ENCODE data around the gene SIRPA. TPM values are rescaled to one million over a fixed set of nuclear protein-coding genes. Genes with fewer than 3 reads are reported as not detected.
A peak's percentile ranks its signal among the peaks of the same experiment; 100 is the strongest.

The SIRPA gene
- polyA plus RNA-seq, 4 donors: 11.4 to 40.8 (median 22.4) TPM

DNA sequence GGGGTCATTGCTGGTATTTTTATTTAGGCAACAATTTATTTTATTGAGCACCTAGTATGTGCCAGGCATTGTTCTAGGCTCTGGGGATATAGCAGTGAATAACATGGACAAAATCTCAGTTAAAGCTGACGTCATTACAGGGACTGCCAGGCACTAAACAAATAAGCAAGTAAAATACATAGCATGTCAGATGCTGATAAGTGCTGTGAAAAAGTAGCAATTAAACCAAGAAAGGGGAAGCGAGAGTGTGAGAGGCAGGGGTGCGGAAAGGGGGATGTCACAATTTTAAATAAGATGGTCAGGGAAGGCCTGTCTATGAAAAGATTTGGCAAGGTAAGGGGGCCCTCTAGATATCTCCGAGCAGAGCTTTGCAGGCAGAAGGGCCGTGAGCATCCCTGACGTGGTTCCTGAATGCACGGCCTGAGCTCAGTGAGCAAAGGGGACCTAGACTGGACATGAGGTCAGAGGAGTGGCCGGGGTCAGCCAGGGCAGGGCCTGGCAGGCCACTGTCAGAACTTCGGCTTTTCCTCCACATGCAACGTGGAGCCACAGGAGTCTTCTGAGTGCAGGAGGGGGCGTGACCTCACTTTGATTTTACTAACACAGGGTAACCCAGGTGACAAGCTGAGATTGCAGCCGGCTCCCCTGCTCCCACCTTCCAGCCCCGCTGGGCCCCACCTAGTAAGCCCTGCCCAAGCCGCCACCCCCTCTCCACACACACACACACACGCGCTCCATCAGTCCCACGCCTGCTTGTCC, 24.2 kb upstream of the SIRPA start:
- 26 to 45% (median 27%) methylated on average over 16 to 17 of the region's 17 CpGs for WGBS, 3 donors
- no peak for FAIRE-seq
- peak in 1 of 2 donors; percentile 79 for DNase-seq

DNA sequence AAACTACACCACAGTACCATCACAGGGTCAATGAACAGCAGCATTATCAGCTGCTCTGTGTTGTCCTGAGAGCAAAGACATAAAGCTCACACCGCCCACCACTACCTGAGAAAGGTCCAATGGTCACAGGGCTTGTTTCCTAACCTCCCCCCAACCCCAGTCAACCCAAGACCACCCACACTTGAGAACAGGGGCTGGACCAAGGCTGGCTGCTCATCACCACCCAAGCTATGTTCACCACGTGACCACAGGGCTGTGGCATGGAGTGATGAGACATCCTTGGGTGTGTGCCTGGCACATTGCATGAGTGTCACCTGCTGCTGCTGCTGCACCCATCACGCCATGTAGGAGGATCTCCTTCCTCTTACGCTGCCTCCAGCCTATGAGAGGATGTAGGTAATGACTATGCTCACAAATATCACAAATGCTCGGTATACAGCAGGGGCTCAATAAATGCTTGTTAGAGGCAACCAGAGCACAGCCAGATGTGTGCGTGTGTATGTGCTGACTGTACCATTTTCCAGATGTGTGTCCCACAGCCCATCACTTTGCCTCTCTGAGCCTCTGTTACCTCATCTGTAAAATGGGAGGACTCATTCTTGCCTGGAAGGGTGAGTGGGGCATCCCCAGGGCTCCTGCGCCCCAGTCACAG, 23.3 kb upstream of the SIRPA start:
- no peaks in the 10 kb centered on the region for H3K27me3 ChIP-seq (ENCODE audit: control insufficient read depth in 3 of 3, insufficient read depth in 3 of 3, low read length in 3 of 3)
- peaks cover 0 to 7% of the 10 kb centered on the region in 2 donors for H3K9me3 ChIP-seq (ENCODE audit: control insufficient read depth in 2 of 2, insufficient read depth in 1 of 2, low read depth in 1 of 2, low read length in 1 of 2)
- H3K27ac ChIP-seq (ENCODE audit: low read depth in 1 of 3, low read length in 2 of 3): peak overlapping the region in 2 of 3 donors; percentile 22 to 91
- no peak overlapping the region for H3K4me3 ChIP-seq (ENCODE audit: low read depth in 1 of 3, low read length in 3 of 3)
- H3K4me1 ChIP-seq (ENCODE audit: control insufficient read depth in 3 of 3, insufficient read depth in 2 of 3, low read depth in 1 of 3, low read length in 2 of 3): peaks cover 0 to 57% (median 21%) of the 10 kb centered on the region in 3 donors
- no peaks in the 10 kb centered on the region for H3K36me3 ChIP-seq (ENCODE audit: control insufficient read depth in 3 of 3, insufficient read depth in 2 of 3, low read depth in 1 of 3, low read length in 3 of 3)
- FAIRE-seq (no peak), DNase-seq (peak; percentile 49 to 74)
- 69 to 83% (median 72%) methylated on average over 7 of the region's 7 CpGs for WGBS, 3 donors

More for the DNA sequence above, 24.2 kb upstream of the SIRPA start:
- Histone ChIP-seq H3K4me3 (ENCODE audit: low read depth in 1 of 3, low read length in 3 of 3) (no peak overlapping the region), H3K27me3 (ENCODE audit: control insufficient read depth in 3 of 3, insufficient read depth in 3 of 3, low read length in 3 of 3) (no peaks in the 10 kb centered on the region), H3K9me3 (ENCODE audit: control insufficient read depth in 2 of 2, insufficient read depth in 1 of 2, low read depth in 1 of 2, low read length in 1 of 2) (peaks cover 0 to 7% of the 10 kb centered on the region in 2 donors), H3K36me3 (ENCODE audit: control insufficient read depth in 3 of 3, insufficient read depth in 2 of 3, low read depth in 1 of 3, low read length in 3 of 3) (no peaks in the 10 kb centered on the region), H3K4me1 (ENCODE audit: control insufficient read depth in 3 of 3, insufficient read depth in 2 of 3, low read depth in 1 of 3, low read length in 2 of 3) (peaks cover 0 to 50% (median 14%) of the 10 kb centered on the region in 3 donors), H3K27ac (ENCODE audit: low read depth in 1 of 3, low read length in 2 of 3) (peak overlapping the region in 2 of 3 donors; percentile 22 to 59)

DNA sequence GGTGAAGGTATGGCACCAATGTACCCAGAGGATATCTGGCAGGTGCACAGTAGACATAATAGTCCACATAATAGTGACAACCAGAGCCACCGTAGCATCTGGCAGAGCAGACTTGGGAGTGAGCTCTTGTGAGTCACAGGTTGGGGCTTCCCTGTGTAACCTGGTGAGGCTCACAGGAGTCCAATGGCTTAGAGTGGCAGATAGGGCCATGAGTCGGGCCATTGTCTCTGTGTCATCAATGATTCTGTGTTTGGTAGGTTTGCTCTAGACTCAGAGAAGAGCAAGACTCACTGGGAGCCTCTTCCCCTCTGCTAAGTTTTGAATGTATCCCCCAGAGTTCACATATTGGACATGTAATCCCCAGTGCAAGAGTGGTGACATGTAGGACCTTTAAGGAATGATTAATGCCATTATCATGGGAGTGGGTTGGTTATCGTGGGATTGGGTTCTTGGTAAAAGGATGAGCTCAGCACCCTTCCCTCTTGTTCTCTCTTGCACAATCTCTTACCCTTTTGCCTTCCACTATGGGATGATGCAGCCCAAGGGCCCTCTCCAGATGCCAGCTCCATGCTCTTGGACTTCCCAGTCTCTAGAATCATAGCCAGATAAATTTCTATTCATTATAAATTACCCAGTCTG, 22.6 kb upstream of the SIRPA start:
- DNase-seq (no peak), FAIRE-seq (no peak)
- Histone ChIP-seq H3K27ac (ENCODE audit: low read depth in 1 of 3, low read length in 2 of 3) (peak overlapping the region in 2 of 3 donors; percentile 16 to 91), H3K4me1 (ENCODE audit: control insufficient read depth in 3 of 3, insufficient read depth in 2 of 3, low read depth in 1 of 3, low read length in 2 of 3) (peaks cover 0 to 57% (median 21%) of the 10 kb centered on the region in 3 donors), H3K27me3 (ENCODE audit: control insufficient read depth in 3 of 3, insufficient read depth in 3 of 3, low read length in 3 of 3) (no peaks in the 10 kb centered on the region), H3K4me3 (ENCODE audit: low read depth in 1 of 3, low read length in 3 of 3) (no peak overlapping the region), H3K9me3 (ENCODE audit: control insufficient read depth in 2 of 2, insufficient read depth in 1 of 2, low read depth in 1 of 2, low read length in 1 of 2) (peaks cover 0 to 7% of the 10 kb centered on the region in 2 donors), H3K36me3 (ENCODE audit: control insufficient read depth in 3 of 3, insufficient read depth in 2 of 3, low read depth in 1 of 3, low read length in 3 of 3) (no peaks in the 10 kb centered on the region)
- 86 to 87% (median 86%) methylated on average over 3 of the region's 3 CpGs for WGBS, 3 donors

DNA sequence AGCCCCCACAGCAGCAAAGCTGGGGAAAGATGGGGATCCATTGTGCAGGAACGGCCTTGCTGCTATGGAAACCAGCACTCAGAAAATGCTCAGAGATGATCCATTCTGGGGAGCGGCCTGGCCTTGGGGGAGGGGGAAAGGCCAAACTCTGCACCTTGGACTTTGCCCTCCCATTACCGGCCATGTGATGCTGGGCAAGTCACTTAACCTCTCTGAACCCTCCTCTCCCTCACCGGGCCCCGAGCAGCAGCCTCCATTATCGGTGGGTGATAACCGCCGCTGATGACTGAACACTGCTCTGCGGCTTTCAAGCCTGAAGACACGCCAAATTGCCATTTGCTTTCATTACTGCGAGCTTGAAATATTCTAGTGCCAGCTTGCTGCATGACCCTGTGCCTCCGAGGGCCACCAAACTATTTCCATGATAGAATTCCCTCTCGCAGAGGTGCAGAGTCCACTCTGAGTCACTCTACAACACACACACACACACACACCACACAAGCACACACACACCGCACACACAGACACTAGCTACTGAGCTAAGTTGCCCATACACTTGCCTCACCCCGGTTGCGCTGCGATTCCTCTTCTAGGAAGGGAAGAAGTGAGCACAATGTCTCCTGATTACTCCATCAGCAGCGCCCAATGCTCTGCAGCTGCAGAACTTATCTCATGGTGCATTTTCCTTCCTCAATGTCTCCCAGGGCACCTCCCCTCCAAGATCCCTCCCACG, 20.6 kb upstream of the SIRPA start:
- peaks cover 0 to 56% (median 21%) of the 10 kb centered on the region in 3 donors for H3K4me1 ChIP-seq (ENCODE audit: control insufficient read depth in 3 of 3, insufficient read depth in 2 of 3, low read depth in 1 of 3, low read length in 2 of 3)
- H3K9me3 ChIP-seq (ENCODE audit: control insufficient read depth in 2 of 2, insufficient read depth in 1 of 2, low read depth in 1 of 2, low read length in 1 of 2): peaks cover 0 to 7% of the 10 kb centered on the region in 2 donors
- WGBS, 3 donors: 17 to 58% (median 31%) methylated on average over 19 of the region's 19 CpGs
- H3K27me3 ChIP-seq (ENCODE audit: control insufficient read depth in 3 of 3, insufficient read depth in 3 of 3, low read length in 3 of 3): no peaks in the 10 kb centered on the region
- no peaks in the 10 kb centered on the region for H3K36me3 ChIP-seq (ENCODE audit: control insufficient read depth in 3 of 3, insufficient read depth in 2 of 3, low read depth in 1 of 3, low read length in 3 of 3)
- no peak for FAIRE-seq
- H3K27ac ChIP-seq (ENCODE audit: low read depth in 1 of 3, low read length in 2 of 3): peak overlapping the region; percentile 58 to 91 (median 91)
- no peak overlapping the region for H3K4me3 ChIP-seq (ENCODE audit: low read depth in 1 of 3, low read length in 3 of 3)
- peak; percentile 92 to 95 for DNase-seq

DNA sequence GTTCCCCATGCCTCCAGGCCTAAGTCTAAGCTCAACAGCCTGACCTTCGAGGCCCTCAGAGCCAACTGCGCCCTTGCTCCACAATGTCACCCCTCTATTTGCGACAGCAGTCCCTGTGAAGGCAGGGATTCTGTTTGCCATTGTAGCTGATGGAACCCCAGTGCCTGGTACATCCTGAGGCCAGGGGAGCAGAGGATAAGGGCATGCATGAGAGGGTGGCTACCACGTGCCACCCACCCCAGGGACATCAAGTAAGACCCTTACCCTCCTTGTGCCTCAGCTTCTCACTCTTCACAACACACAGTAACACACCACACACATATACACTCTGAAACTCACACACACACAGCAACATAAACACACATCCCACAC, 20.0 kb upstream of the SIRPA start:
- no peaks in the 10 kb centered on the region for H3K36me3 ChIP-seq (ENCODE audit: control insufficient read depth in 3 of 3, insufficient read depth in 2 of 3, low read depth in 1 of 3, low read length in 3 of 3)
- peaks cover 0 to 7% of the 10 kb centered on the region in 2 donors for H3K9me3 ChIP-seq (ENCODE audit: control insufficient read depth in 2 of 2, insufficient read depth in 1 of 2, low read depth in 1 of 2, low read length in 1 of 2)
- WGBS, 3 donors: 41 to 70% (median 45%) methylated on average over 4 of the region's 4 CpGs
- DNase-seq (no peak), FAIRE-seq (no peak)
- H3K4me3 ChIP-seq (ENCODE audit: low read depth in 1 of 3, low read length in 3 of 3): no peak overlapping the region
- H3K4me1 ChIP-seq (ENCODE audit: control insufficient read depth in 3 of 3, insufficient read depth in 2 of 3, low read depth in 1 of 3, low read length in 2 of 3): peaks cover 0 to 54% (median 21%) of the 10 kb centered on the region in 3 donors
- peak overlapping the region; percentile 58 to 91 (median 91) for H3K27ac ChIP-seq (ENCODE audit: low read depth in 1 of 3, low read length in 2 of 3)
- no peaks in the 10 kb centered on the region for H3K27me3 ChIP-seq (ENCODE audit: control insufficient read depth in 3 of 3, insufficient read depth in 3 of 3, low read length in 3 of 3)

DNA sequence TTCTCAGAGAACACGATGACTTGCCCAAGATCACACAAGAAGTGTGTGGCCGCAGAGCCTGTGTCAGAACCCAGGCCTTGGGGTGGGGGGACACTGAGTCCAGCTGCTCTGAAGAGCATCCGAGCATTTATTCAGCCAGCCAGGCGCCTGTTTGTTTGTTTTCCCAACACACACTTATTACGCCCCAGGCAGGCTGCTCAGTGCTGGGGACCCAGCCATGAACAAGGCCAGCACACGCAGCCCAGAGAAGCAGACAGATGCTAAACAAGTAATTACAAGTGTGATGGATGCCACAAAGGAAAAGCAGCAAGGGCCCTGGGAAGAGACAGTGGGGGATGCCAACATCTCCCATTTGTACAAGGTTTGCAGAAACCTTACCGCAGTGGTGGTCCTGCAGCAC, 19.4 kb upstream of the SIRPA start:
- FAIRE-seq (no peak), DNase-seq (no peak)
- Histone ChIP-seq H3K9me3 (ENCODE audit: control insufficient read depth in 2 of 2, insufficient read depth in 1 of 2, low read depth in 1 of 2, low read length in 1 of 2) (peaks cover 0 to 7% of the 10 kb centered on the region in 2 donors), H3K36me3 (ENCODE audit: control insufficient read depth in 3 of 3, insufficient read depth in 2 of 3, low read depth in 1 of 3, low read length in 3 of 3) (no peaks in the 10 kb centered on the region), H3K27ac (ENCODE audit: low read depth in 1 of 3, low read length in 2 of 3) (peak overlapping the region; percentile 58 to 91 (median 91)), H3K4me3 (ENCODE audit: low read depth in 1 of 3, low read length in 3 of 3) (no peak overlapping the region), H3K4me1 (ENCODE audit: control insufficient read depth in 3 of 3, insufficient read depth in 2 of 3, low read depth in 1 of 3, low read length in 2 of 3) (peaks cover 0 to 53% (median 21%) of the 10 kb centered on the region in 3 donors), H3K27me3 (ENCODE audit: control insufficient read depth in 3 of 3, insufficient read depth in 3 of 3, low read length in 3 of 3) (no peaks in the 10 kb centered on the region)
- WGBS, 3 donors: 63 to 81% (median 73%) methylated on average over 7 of the region's 7 CpGs

DNA sequence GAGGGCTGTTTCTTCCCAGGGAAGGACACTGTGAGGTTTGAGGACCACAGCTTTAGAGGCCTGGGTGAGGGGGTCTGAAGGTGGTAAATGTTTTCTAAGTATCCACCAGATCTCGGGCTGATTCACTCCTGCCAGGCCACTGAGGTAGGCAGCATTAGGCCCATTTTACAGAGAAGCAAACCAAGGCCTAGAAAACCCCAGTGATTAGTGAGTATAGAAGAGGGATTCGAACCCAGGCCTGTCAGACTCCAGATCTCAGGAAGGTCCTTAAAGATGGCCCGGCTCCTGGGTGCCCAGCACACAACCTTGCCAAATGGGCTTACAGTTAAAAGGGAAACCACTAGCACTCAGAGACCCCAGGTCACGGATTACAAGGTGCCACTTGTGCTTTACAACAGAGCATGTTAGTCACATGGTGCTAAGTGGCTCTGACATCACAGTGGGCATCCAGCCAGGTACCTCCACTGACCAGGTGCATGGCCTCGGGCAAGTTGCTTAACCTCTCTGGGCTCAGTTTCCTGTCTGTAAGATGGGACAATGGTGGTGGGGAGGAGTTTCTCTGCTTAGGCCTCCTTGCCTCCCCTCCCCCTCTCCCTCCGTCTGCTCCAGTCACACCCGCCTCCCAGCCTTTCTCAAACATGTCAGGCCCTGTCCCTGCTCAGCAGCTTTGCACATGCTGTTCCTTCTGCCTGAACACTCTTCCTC, 18.8 kb upstream of the SIRPA start:
- 63 to 76% (median 73%) methylated on average over 6 to 7 of the region's 7 CpGs for WGBS, 3 donors
- FAIRE-seq: no peak
- H3K9me3 ChIP-seq (ENCODE audit: control insufficient read depth in 2 of 2, insufficient read depth in 1 of 2, low read depth in 1 of 2, low read length in 1 of 2): peaks cover 0 to 7% of the 10 kb centered on the region in 2 donors
- H3K27ac ChIP-seq (ENCODE audit: low read depth in 1 of 3, low read length in 2 of 3): peak overlapping the region in 2 of 3 donors; percentile 91
- peak in 1 of 2 donors; percentile 56 for DNase-seq
- no peak overlapping the region for H3K4me3 ChIP-seq (ENCODE audit: low read depth in 1 of 3, low read length in 3 of 3)
- no peaks in the 10 kb centered on the region for H3K36me3 ChIP-seq (ENCODE audit: control insufficient read depth in 3 of 3, insufficient read depth in 2 of 3, low read depth in 1 of 3, low read length in 3 of 3)
- peaks cover 0 to 3% (median 0%) of the 10 kb centered on the region in 3 donors for H3K27me3 ChIP-seq (ENCODE audit: control insufficient read depth in 3 of 3, insufficient read depth in 3 of 3, low read length in 3 of 3)
- H3K4me1 ChIP-seq (ENCODE audit: control insufficient read depth in 3 of 3, insufficient read depth in 2 of 3, low read depth in 1 of 3, low read length in 2 of 3): peaks cover 0 to 47% (median 17%) of the 10 kb centered on the region in 3 donors

All from small intestine (tissue), 7 donors.